GM23338 (cell line): ENCODE measurements around the gene KRT8.

Source experiments
- CTCF ChIP-seq, 2 experiments: fragments of 200-600 bp in 1 of 2; sonication (generic) in 1 of 2; conservative IDR thresholded peaks; 2 replicates each; pipeline versions ENCODE4 v1.5.1 to v1.6.1; 2016 to 2017; ENCODE audit warnings: antibody characterized with exemption in 2 of 2, low read depth in 2 of 2, mild to moderate bottlenecking in 2 of 2, moderate library complexity in 1 of 2
- ZNF114 ChIP-seq: fragments of 250-450 bp; sonication (Bioruptor Pico); IDR thresholded peaks from 2 replicates; pipeline ENCODE4 v1.5.0; 2020; ENCODE audit warnings: mild to moderate bottlenecking, moderate library complexity

GRCh38 chr12:52909796-52910195 lies 4.9 kb upstream of the KRT8 start:
- no peak for TF ChIP-seq ZNF114 (CRISPR knock-in tag)
- no peak for TF ChIP-seq CTCF (conservative IDR thresholded peaks at IDR 0.05; ENCODE audit: low read depth in 2 of 2)
